Putamen (tissue), 1 donor: ENCODE measurements around the gene NUTM2D.
"Not testable (repeated sequence)": the region's sequence is repeated elsewhere in the genome, so short reads cannot be mapped to it uniquely, and the experiment has no call there.

Experiments used
- DNase-seq: peaks from one replicate; pipeline ENCODE4 v3.0.0-alpha.2; 2016; ENCODE audit warnings: low spot score

NUTM2D gene

GRCh38 chr10:87379115-87379514, 21.6 kb downstream of the NUTM2D start:
- not testable (repeated sequence) for DNase-seq

GRCh38 chr10:87383149-87383857, 25.8 kb downstream of the NUTM2D start:
- DNase-seq: not testable (repeated sequence)

GRCh38 chr10:87384283-87384682, 26.7 kb downstream of the NUTM2D start:
- DNase-seq: not testable (repeated sequence)

- not testable (repeated sequence) for DNase-seq
Observed at GRCh38 chr10:87385762-87386360, 28.3 kb downstream of the NUTM2D start.

- DNase-seq: not testable (repeated sequence)
Observed at GRCh38 chr10:87391360-87391759, 33.8 kb downstream of the NUTM2D start.

GRCh38 chr10:87396206-87396605, 38.7 kb downstream of the NUTM2D start:
- DNase-seq: not testable (repeated sequence)

GRCh38 chr10:87398436-87398835, 40.9 kb downstream of the NUTM2D start:
- DNase-seq: not testable (repeated sequence)

- DNase-seq: not testable (repeated sequence)
Observed at GRCh38 chr10:87407516-87408467, 50.2 kb downstream of the NUTM2D start.

GRCh38 chr10:87413921-87414320, 56.4 kb downstream of the NUTM2D start:
- DNase-seq: not testable (repeated sequence)
